ENCODE measurements around the gene ADCY4.
"Not testable (repeated sequence)": the region's sequence is repeated elsewhere in the genome, so short reads cannot be mapped to it uniquely, and the experiment has no call there.

Gene ADCY4

GRCh38 chr14:24338843-24339242 is 4.0 kb upstream of the ADCY4 start:
- no peak for DNase-seq (ENCODE audit: low read depth in 2 of 2)

- DNase-seq (ENCODE audit: low read depth in 2 of 2): no peak
Observed at GRCh38 chr14:24337824-24338175, 2.9 kb upstream of the ADCY4 start.

- no peak for DNase-seq (ENCODE audit: low read depth in 2 of 2)
Observed at GRCh38 chr14:24337144-24337823, 2.4 kb upstream of the ADCY4 start.

- no peak for DNase-seq (ENCODE audit: low read depth in 2 of 2)
Observed at GRCh38 chr14:24335461-24336171, 745 bp upstream of the ADCY4 start.

GRCh38 chr14:24332268-24332993 is 2.4 kb downstream of the ADCY4 start:
- DNase-seq (ENCODE audit: low read depth in 2 of 2): peak; percentile 74 to 81

- DNase-seq (ENCODE audit: low read depth in 2 of 2): no peak
Observed at GRCh38 chr14:24331731-24332267, 3.1 kb downstream of the ADCY4 start.

- DNase-seq (ENCODE audit: low read depth in 2 of 2): no peak
Observed at GRCh38 chr14:24330973-24331674, 3.7 kb downstream of the ADCY4 start.

- DNase-seq (ENCODE audit: low read depth in 2 of 2): peak; percentile 60 to 72
Observed at GRCh38 chr14:24329736-24330135, 5.1 kb downstream of the ADCY4 start.

GRCh38 chr14:24329073-24329663 is 5.7 kb downstream of the ADCY4 start:
- no peak for DNase-seq (ENCODE audit: low read depth in 2 of 2)

- DNase-seq (ENCODE audit: low read depth in 2 of 2): not testable (repeated sequence)
Observed at GRCh38 chr14:24327914-24328313, 7.0 kb downstream of the ADCY4 start.

GRCh38 chr14:24327303-24327702 is 7.6 kb downstream of the ADCY4 start:
- no peak for DNase-seq (ENCODE audit: low read depth in 2 of 2)

- DNase-seq (ENCODE audit: low read depth in 2 of 2): no peak
Observed at GRCh38 chr14:24325963-24326362, 8.9 kb downstream of the ADCY4 start.

GRCh38 chr14:24325041-24325530 is 9.8 kb downstream of the ADCY4 start:
- no peak for DNase-seq (ENCODE audit: low read depth in 2 of 2)

GRCh38 chr14:24324024-24324423 is 10.8 kb downstream of the ADCY4 start:
- no peak for DNase-seq (ENCODE audit: low read depth in 2 of 2)

GRCh38 chr14:24323341-24323740 is 11.5 kb downstream of the ADCY4 start:
- DNase-seq (ENCODE audit: low read depth in 2 of 2): no peak

GRCh38 chr14:24322672-24323071 is 12.2 kb downstream of the ADCY4 start:
- no peak for DNase-seq (ENCODE audit: low read depth in 2 of 2)

GRCh38 chr14:24321212-24321975 is 13.5 kb downstream of the ADCY4 start:
- no peak for DNase-seq (ENCODE audit: low read depth in 2 of 2)

- DNase-seq (ENCODE audit: low read depth in 2 of 2): no peak
Observed at GRCh38 chr14:24317141-24317928, 17.5 kb downstream of the ADCY4 start.

- no peak for DNase-seq (ENCODE audit: low read depth in 2 of 2)
Observed at GRCh38 chr14:24316597-24316950, 18.3 kb downstream of the ADCY4 start.
